Mononuclear cell (primary cell): Measurements from ENCODE around the gene LCN10. TPM values are rescaled to one million over a fixed set of nuclear protein-coding genes. Genes with fewer than 3 reads are reported as not detected.
A peak's percentile ranks its signal among the peaks of the same experiment; 100 is the strongest.
"Not testable (repeated sequence)": the region's sequence is repeated elsewhere in the genome, so short reads cannot be mapped to it uniquely, and the experiment has no call there.

ENCODE experiments used
- H3K27me3 ChIP-seq: 2 replicates; pipeline ENCODE4 v1.6.0; 2011; ENCODE audit warnings: low read length, control low read depth; ENCODE audit not compliant: insufficient read depth
- H3K4me1 ChIP-seq: 2 replicates; pipeline ENCODE4 v1.5.1; 2011; ENCODE audit warnings: mild to moderate bottlenecking, low read length, control low read depth; ENCODE audit not compliant: insufficient read depth
- H3K4me3 ChIP-seq: 2 replicates; pipeline ENCODE4 v1.5.1; 2011; ENCODE audit warnings: mild to moderate bottlenecking, low read length, moderate library complexity
- H3K9me3 ChIP-seq: 2 replicates; pipeline ENCODE4 v1.5.1; 2011; ENCODE audit warnings: low read depth, mild to moderate bottlenecking, control low read depth, low read length
- total RNA-seq: library from RNA; depleted of rRNA; stranded (reverse); fragments of >200 nt; gene quantifications from one replicate; pipeline ENCODE4 v1.2.3, GENCODE V29; 2012

Gene LCN10
- total RNA-seq, result not detected

DNA sequence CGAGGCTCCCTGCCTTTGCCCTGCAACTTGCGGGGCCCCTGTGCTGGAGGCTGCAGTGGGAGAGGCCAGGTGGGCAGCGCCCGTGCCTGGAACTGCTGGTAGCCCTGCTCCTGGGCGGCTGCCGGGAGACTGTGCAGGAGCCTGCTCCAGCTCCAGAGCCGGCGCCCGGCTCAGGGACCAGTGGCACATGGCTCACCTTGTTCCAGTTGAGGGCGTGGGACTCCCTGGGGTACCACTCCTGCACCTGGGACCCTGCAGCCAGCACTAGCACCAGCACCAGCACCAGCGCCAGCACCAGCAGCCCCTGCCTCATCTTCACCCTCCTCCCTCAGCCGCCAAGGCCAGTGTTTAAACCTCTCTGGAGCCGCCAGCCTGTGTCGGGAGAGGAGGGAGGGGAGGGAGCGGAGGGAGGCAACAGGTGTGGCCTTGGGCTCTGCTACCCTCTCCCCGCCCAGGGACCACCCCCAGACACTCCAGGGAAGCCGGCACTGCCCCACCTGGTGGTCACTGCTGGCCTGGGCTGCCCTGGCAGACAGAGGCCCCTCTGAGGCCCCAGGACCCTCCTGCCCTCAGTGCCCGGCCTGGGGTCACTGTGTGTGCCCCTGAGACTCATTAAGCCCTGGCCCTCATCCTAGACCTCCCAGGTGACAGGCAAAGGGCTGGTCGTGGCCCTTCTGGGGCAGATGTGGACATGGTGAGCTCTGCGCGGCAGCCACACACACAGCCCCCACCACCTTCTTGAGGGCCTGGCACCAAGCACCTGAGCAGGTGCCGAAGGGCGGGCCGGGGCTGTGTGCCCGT, at the start of gene LCN10:
Gene LCN10 (minus strand): TSS at position 350 of the 801 bp plus-strand sequence. CDS start 37 bp downstream, at position 313.
- H3K27me3 ChIP-seq, result no peaks in the 10 kb centered on the region
- no peaks in the 10 kb centered on the region for H3K4me1 ChIP-seq
- peak within 1 kb of the TSS; percentile 30 for H3K4me3 ChIP-seq
- H3K9me3 ChIP-seq, result no peaks in the 10 kb centered on the region

DNA sequence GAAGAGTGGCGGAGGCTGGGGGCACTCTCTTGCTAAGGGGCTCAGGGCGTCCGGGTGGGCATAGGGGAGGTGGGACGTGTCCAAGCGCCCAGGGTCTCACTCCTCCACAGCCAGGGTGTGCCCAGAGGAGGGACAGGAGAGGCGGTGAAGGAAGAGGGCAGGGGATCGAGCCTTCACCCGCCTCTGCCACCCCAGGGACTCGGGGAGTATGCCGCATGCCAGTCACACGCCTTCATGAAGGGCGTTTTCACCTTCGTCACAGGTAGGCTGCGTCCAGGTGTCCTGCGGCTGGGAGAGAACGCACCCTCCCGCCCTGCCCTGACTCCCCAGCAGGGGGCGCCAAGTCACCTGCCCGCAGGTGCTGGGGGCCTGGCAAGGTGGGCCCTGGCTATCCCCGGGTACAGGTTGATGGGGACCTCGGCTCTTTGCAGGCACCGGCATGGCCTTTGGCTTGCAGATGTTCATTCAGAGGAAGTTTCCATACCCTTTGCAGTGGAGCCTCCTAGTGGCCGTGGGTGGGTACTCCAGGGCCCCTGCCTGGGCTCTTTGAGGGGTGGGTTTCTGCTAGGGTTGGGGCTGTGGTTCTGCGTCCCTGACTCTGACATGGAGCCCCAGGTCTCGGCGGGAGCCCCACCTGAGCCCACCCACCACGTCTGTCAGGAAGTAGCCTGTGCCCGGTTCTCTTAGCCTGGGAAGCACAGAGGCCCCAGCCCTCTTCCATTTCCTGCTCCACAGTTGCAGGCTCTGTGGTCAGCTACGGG, 49.0 kb upstream of the LCN10 start:
- peak overlapping the region; percentile 55 for H3K4me3 ChIP-seq
- H3K27me3 ChIP-seq, result no peaks in the 10 kb centered on the region
- H3K9me3 ChIP-seq, result no peaks in the 10 kb centered on the region
- peaks cover 35% of the 10 kb centered on the region for H3K4me1 ChIP-seq

DNA sequence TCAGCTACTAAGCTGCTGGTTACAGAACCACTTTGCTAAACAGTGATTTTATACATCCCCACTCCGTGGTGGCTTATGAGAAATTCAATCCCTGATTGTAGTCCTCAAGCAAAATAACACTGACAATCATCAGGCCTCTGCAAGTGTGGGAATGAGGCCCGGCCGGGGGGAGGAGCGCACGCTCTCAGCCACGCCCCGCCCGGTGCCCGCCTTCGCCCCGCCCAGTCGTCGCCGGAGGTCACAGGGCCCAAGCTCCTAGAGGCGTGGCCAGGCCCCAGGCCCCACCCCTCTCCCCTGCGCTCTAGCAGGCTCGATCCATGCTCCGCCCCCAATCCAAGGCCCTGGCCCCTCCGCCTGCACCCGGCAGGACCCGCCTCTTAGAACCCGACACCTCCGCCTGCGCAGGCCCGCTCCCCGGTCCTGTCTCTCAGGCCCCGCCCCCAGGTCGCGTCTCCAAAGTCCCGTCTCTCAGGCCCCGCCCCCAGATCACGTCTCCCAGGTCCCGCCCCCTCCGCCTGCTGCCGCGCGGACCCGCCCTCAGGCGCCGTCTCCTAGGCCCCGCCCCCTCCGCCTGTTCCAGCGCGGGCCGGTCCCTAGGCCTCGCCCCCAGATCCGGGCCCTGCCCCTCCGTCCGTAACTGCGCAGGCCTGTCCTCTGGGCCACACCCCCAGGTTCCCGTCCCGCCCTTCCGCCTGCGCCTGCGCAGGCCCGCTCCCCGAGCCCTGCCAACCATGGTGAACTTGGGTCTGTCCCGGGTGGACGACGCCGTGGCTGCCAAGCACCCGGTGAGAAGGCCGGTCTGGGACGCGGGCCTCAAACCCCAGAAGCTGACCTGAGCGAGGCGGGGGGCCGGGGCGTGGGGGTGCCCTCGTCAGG, 48.1 kb upstream of the LCN10 start, which contains the start of gene TMEM141:
Gene TMEM141 (plus strand): TSS at position 705 of the 876 bp plus-strand sequence. CDS start 27 bp downstream, at position 732.
- peak within 1 kb of the TSS; percentile 55 for H3K4me3 ChIP-seq

DNA sequence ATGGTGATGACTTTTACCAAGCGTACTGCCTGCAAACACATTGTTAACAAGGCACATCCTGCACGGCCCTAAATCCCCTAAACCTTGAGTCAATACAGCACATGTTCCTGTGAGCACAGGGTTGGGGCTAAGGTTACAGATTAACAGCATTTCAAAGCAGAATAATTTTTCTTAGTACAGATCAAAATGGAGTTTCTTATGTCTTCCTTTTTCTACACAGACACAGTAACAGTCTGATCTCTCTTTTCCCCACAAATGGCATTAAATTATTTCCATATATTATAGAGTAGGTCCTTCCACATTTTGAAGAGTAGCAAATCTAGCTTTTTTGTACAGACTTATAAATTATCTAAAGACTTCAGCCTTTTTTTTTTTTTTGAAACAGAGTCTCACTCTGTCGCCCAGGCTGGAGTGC, 46.8 kb upstream of the LCN10 start:
- H3K4me3 ChIP-seq, result no peak overlapping the region
- H3K4me1 ChIP-seq, result peaks cover 27% of the 10 kb centered on the region
- H3K27me3 ChIP-seq, result no peaks in the 10 kb centered on the region
- no peaks in the 10 kb centered on the region for H3K9me3 ChIP-seq

More for the DNA sequence above, 48.1 kb upstream of the LCN10 start, which contains the start of gene TMEM141:
- Histone ChIP-seq H3K4me1 (peaks cover 35% of the 10 kb centered on the region), H3K9me3 (no peaks in the 10 kb centered on the region), H3K27me3 (no peaks in the 10 kb centered on the region)

DNA sequence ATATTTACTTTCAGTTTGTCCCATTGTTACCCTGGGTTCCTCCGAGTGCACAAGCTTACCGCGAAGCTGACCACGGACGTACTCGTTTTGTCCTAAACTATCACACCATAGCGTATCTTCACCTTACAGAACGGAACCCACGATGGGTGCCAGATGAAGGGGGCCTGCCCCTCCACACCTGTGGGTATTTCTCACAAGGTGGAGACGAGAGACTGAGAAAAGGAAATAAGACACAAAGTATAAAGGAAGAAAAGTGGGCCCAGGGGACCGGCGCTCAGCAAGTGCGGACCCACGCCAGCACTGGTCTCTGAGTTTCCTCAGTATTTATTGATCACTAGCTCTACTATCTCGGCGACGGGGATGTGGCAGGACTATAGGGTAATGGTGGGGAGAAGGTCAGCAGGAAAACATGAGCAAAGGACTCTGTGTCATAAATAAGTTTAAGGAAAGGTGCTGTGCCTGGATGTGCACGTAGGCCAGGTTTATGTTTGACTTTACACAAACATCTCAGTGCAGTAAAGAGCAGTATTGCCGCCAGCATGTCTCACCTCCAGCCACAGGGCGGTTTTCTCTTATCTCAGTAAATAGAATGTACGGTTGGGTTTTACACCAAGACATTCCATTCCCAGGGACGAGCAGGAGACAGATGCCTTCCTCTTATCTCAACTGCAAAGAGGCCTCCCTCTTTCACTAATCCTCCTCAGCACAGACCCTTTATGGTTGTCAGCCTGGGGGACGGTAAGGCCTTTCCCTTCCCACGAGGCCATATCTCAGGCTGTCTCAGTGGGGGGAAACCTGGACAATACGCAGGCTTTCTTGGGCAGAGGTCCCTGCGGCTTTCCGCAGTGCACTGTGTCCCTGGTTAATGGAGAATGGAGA, 46.1 kb upstream of the LCN10 start:
- H3K4me1 ChIP-seq, result peaks cover 26% of the 10 kb centered on the region
- H3K27me3 ChIP-seq, H3K4me3 ChIP-seq, H3K9me3 ChIP-seq: not testable (repeated sequence)

DNA sequence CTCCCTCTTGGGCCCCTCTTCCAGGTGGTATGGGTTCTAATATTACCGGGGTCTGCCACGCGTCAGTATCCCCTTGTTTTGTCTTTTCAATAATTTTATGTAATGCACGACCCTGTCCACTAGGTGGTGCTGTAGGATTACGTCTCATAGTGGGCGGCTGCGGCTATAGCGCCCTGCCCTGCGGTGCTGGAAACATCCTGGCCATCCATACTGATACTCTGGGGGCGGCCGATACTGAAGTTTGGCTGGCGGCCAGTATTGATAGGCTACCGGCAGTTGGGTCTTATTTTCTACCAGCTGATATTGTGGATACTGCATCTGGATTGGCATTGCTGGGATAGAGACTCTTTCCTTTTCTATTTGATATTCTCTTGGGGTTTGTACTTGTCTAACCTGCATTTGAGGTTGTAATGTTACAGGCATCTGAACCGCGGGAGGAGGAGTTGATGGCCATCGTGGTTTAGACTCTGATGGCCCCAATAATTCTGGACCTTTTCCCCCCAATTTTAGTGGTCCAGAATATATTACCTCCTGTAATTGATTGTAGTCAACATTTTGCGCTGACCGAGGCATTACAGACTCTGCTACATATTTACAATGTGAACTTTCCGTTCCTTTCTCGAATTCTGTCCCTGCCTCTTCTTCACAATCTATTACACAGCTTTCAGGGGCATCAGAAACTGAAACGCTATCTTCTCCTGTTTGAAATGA, 45.1 kb upstream of the LCN10 start:
- H3K9me3 ChIP-seq, result no peaks in the 10 kb centered on the region
- H3K27me3 ChIP-seq, result no peaks in the 10 kb centered on the region
- H3K4me3 ChIP-seq, result no peak overlapping the region
- H3K4me1 ChIP-seq, result peaks cover 26% of the 10 kb centered on the region

DNA sequence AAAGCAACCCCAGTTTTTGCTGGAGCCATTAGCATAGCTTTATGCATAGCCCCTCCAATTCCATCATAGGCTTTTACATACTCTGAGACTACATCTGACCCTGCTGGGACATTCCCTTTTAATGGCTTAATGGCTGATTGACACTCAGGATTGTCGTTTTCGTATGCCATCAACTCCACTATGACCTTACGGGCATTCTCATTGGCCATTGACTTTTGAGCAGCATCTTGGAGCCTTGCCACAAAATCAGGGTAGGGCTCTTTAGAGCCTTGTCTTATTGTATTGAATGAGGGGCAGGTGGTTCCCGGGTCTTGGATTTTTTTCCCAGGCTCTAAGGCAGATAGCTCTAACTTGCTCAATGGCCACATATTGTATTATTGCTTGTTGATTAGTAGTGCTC, 44.2 kb upstream of the LCN10 start:
- H3K27me3 ChIP-seq, H3K4me3 ChIP-seq, H3K9me3 ChIP-seq: not testable (repeated sequence)
- peaks cover 20% of the 10 kb centered on the region for H3K4me1 ChIP-seq

DNA sequence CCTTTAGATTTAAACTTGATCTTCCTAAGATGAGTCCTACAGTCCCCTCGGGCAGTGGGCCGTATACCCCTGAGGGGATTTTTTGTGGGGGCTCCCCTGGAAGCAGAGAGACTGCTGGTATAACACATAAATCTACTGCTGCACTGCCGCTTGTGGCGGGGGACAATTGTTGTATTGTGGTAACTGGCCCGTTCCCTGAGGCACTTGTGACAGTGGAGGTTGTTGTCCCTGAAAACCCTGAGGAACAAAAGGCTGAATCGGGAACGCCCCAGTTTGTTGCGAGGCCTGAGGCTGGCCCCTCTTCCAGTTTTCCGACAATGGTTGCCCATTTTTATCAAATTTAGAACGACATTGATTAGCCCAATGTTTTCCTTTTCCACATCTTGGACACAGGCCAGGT, 43.7 kb upstream of the LCN10 start:
- Histone ChIP-seq H3K9me3 (no peaks in the 10 kb centered on the region), H3K27me3 (no peaks in the 10 kb centered on the region), H3K4me3 (no peak overlapping the region), H3K4me1 (peaks cover 15% of the 10 kb centered on the region)

DNA sequence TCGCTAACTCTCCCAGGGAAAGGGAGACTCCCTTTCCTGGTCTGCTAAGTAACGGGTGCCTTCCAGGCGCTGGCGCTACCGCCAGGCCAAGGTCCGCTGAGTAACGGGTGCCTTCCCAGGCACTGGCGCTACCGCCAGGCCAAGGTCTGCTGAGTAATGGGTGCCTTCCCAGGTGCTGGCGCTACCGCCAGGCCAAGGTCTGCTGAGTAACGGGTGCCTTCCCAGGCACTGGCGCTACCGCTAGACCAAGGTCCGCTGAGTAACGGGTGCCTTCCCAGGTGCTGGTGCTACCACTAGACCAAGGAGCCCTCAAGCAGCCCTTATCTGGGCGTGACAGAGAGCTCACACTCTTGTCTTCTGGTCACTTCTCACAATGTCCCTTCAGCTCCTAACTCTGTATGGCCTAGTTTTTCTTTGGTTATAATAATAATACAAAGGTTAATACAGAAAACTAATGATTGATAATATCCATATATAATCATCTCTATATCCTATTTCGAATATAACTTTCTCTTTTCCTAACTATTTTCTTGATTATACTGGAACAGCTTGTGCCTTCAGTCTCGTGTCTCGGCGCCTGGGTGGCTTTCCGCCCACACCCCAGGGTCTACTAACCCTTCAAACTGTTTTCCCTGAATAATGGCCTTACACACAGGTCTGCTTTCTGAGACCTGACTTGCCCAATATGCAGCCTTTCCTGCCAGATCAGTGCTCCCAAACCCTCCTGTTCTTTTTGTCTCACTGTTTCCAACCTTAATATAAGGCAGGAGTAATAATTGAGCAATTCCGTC, 43.0 kb upstream of the LCN10 start:
- H3K4me3 ChIP-seq, H3K27me3 ChIP-seq, H3K9me3 ChIP-seq: not testable (repeated sequence)
- peaks cover 12% of the 10 kb centered on the region for H3K4me1 ChIP-seq

DNA sequence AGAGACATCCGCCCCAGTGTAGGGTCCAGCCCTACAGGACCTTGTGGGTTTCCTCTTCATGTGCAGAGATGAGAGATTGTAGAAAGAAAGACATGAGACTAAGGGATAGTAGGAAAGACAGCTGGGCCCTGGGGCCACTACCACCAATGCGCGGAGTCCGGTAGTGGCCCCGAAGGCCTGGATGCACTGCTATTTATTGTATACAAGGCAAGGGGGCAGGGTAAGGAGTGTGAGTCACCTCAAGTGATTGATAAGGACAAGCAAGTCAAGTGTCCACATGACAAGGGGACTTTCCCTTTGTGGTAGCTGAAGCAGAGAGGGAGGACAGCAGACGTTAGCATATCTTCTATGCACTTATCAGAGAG, 42.2 kb upstream of the LCN10 start:
- Histone ChIP-seq H3K27me3 (no peaks in the 10 kb centered on the region), H3K9me3 (no peaks in the 10 kb centered on the region), H3K4me1 (peaks cover 7% of the 10 kb centered on the region), H3K4me3 (no peak overlapping the region)

DNA sequence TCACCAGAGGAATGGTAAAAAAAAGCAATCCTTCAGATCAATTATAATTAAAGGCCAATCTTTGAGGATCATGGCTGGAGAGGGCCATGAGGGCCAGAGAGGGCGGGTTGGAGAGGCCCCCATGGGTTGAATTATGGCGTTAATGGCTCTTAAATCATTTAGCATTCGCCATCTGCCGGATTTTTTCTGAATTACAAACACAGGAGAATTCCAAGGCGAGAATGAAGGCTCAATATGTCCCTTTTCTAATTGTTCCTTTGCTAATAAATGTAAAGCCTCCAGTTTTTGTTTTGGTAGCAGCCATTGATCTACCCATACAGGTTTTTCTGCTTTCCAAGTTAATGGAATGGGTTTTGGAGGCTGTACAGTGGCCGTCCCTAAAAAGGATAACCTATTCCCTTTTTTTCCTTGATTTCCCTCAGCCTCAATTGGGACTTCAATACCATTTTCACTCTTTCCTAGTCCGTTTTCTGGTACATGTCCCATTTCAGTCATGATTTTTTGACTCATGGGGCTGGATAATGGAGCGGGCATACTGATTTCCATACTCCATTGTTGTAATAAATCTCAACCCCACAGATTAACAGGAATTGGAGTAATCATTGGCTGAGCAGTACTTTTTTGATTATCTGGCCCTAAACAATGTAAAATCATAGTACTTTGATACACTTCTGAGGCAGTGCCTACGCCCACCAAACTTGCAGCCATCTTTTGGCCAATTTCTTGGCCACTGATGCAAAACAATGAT, 41.7 kb upstream of the LCN10 start:
- H3K4me1 ChIP-seq, result peaks cover 7% of the 10 kb centered on the region
- H3K4me3 ChIP-seq, result no peak overlapping the region
- no peaks in the 10 kb centered on the region for H3K9me3 ChIP-seq

DNA sequence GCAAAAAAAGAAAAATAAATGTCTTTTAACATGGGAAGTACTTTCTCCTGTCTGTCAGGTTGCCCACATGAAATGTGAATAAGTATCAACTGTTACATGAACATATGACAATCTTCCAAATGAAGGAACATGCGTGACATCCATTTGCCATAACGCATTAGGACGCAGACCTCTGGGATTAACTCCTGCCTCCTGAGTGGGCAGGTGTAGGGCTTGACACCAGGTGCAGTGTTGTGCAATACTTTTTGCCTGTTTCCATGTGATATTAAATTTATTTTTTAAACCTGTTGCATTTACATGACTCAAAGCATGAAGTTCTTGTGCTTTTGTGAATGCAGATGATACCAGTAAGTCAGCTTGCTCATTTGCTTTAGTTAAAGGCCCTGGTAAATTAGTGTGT, 39.7 kb upstream of the LCN10 start:
- Histone ChIP-seq H3K4me1 (peaks cover 1% of the 10 kb centered on the region), H3K9me3 (no peaks in the 10 kb centered on the region), H3K4me3 (no peak overlapping the region), H3K27me3 (no peaks in the 10 kb centered on the region)

More for the DNA sequence above, 41.7 kb upstream of the LCN10 start:
- no peaks in the 10 kb centered on the region for H3K27me3 ChIP-seq
